HepG2 (cell line): ENCODE measurements around the gene PSD4. TPM values are rescaled to one million over a fixed set of nuclear protein-coding genes. Genes with fewer than 3 reads are reported as not detected.

Source experiments
- ATAC-seq: fragments of 200-7000 bp; cut with Tn5 transposase; 3 replicates; pipeline ENCODE4 v1.9.1; 2020; ENCODE audit warnings: mild to moderate bottlenecking, moderate library complexity
- BruUV-seq: library from RNA; stranded (reverse); fragments of 400-500 nt; replicated peaks from 2 replicates; lab custom pipeline; 2021; lab: Mats Ljungman, UMichigan
- CTCF ChIA-PET: fragments of 300-600 bp; formaldehyde crosslinking; extraction: SDS; loops from one replicate; lab custom pipeline; 2021; ENCODE audit warnings: low total read pairs, inconsistent platforms, low intra/inter-chr PET ratio; lab: Yijun Ruan, JAX
- POLR2A ChIA-PET: fragments of 350-600 bp; sonication (Branson Sonifier 250); formaldehyde crosslinking; loops from one replicate; lab custom pipeline; 2020; ENCODE audit warnings: antibody characterized with exemption, inconsistent platforms; lab: Yijun Ruan, JAX
- DNase-seq: peaks from one replicate; pipeline ENCODE4 v3.0.0-alpha.2; 2015; ENCODE audit warnings: low spot score
- FAIRE-seq: peaks from 3 replicates; lab custom pipeline; 2011; peaks lifted over from hg19 to GRCh38; lab: Jason Lieb, UNC
- H2AFZ ChIP-seq: one replicate; pipeline ENCODE4 v1.6.1; 2011; ENCODE audit warnings: low read length, inconsistent platforms
- H3K27ac ChIP-seq: fragments of 300-600 bp; 3 replicates; pipeline ENCODE4 v1.8.0; 2011; ENCODE audit warnings: mixed run types, mild to moderate bottlenecking, mixed read lengths, low read length, inconsistent platforms; ENCODE audit not compliant: insufficient read depth; ENCODE audit errors: extremely low read length
- H3K27me3 ChIP-seq, 2 experiments: fragments of 200-600 bp in 1 of 2; 2 replicates in 1 of 2; 3 replicates in 1 of 2; pipeline versions ENCODE4 v1.6.0 to v1.8.0; 2011; ENCODE audit warnings: low read length in 2 of 2, mild to moderate bottlenecking in 2 of 2, moderate library complexity in 2 of 2, inconsistent platforms in 1 of 2; ENCODE audit not compliant: insufficient read depth in 2 of 2, control insufficient read depth in 1 of 2
- H3K36me3 ChIP-seq, 2 experiments: fragments of 200-600 bp in 1 of 2; replicated peaks in 1 of 2; 2 replicates in 1 of 2; 3 replicates in 1 of 2; pipeline versions ENCODE4 v1.5.1 to v1.8.0; 2011; ENCODE audit warnings: low read length in 2 of 2, inconsistent platforms in 1 of 2; ENCODE audit not compliant: insufficient read depth in 2 of 2, control insufficient read depth in 1 of 2
- H3K4me1 ChIP-seq: 2 replicates; pipeline ENCODE4 v1.5.1; 2012; ENCODE audit warnings: low read length, inconsistent platforms; ENCODE audit not compliant: insufficient read depth
- H3K4me2 ChIP-seq: 2 replicates; pipeline ENCODE4 v1.6.0; 2011; ENCODE audit warnings: low read depth, low read length, inconsistent platforms
- H3K4me3 ChIP-seq, 3 experiments: fragments of 200-600 bp in 1 of 3; sonication (generic), shearing (Covaris generic) in 1 of 3; replicated peaks in 1 of 3; 2 replicates each; pipeline ENCODE4 v1.5.1; 2011 to 2016; ENCODE audit warnings: low read length in 3 of 3, inconsistent platforms in 2 of 3, low read depth in 2 of 3, mild to moderate bottlenecking in 2 of 3, control low read depth in 1 of 3, mixed read lengths in 1 of 3; ENCODE audit not compliant: insufficient read depth in 1 of 3
- H3K79me2 ChIP-seq: one replicate; pipeline ENCODE4 v1.6.1; 2011; ENCODE audit warnings: low read length, inconsistent platforms; ENCODE audit not compliant: insufficient read depth
- H3K9ac ChIP-seq: 2 replicates; pipeline ENCODE4 v1.6.0; 2011; ENCODE audit warnings: mild to moderate bottlenecking, low read depth, low read length, inconsistent platforms; ENCODE audit not compliant: insufficient read depth
- H3K9me3 ChIP-seq: 2 replicates; pipeline ENCODE4 v1.5.1; 2012; ENCODE audit warnings: mild to moderate bottlenecking, low read length
- H4K20me1 ChIP-seq: 2 replicates; pipeline ENCODE4 v1.6.0; 2011; ENCODE audit warnings: inconsistent platforms, mild to moderate bottlenecking, low read length, moderate library complexity; ENCODE audit not compliant: insufficient read depth
- ARNT2 ChIP-seq: sonication (generic); formaldehyde crosslinking; IDR thresholded peaks from 2 replicates; pipeline ENCODE4 v1.8.0; 2022; ENCODE audit warnings: mild to moderate bottlenecking, low read depth, missing genetic modification reagents, moderate library complexity
- EP300 ChIP-seq, 3 experiments: sonication (generic) in 1 of 3; formaldehyde crosslinking in 1 of 3; IDR thresholded peaks; 2 replicates each; pipeline versions ENCODE4 v1.5.1 to v1.6.1; 2011 to 2020; ENCODE audit warnings: low read depth in 2 of 3, low read length in 2 of 3, borderline replicate concordance in 1 of 3, improper control_type of control experiment in 1 of 3, mild to moderate bottlenecking in 1 of 3, missing genetic modification reagents in 1 of 3, moderate library complexity in 1 of 3
- GATA4 ChIP-seq: sonication (generic); IDR thresholded peaks from 2 replicates; pipeline ENCODE4 v1.6.1; 2016; ENCODE audit warnings: antibody characterized with exemption, low read depth, borderline replicate concordance
- GATAD1 ChIP-seq: IDR thresholded peaks from 2 replicates; pipeline ENCODE4 v1.6.1; 2016; ENCODE audit warnings: missing genetic modification reagents, missing compliant biosample characterization
- HOXA3 ChIP-seq: sonication (generic); formaldehyde crosslinking; IDR thresholded peaks from 2 replicates; pipeline ENCODE4 v1.5.0; 2020; ENCODE audit warnings: missing genetic modification reagents
- ISL2 ChIP-seq: sonication (generic); formaldehyde crosslinking; IDR thresholded peaks from 2 replicates; pipeline ENCODE4 v1.5.0; 2020; ENCODE audit warnings: missing genetic modification reagents
- KDM3A ChIP-seq: IDR thresholded peaks from 2 replicates; pipeline ENCODE4 v1.6.1; 2018; ENCODE audit warnings: low read depth, missing compliant biosample characterization
- MXI1 ChIP-seq: IDR thresholded peaks from 3 replicates; pipeline ENCODE4 v1.6.1; 2012; ENCODE audit warnings: low read depth, low read length, inconsistent platforms, borderline replicate concordance
- MYNN ChIP-seq: sonication (generic); formaldehyde crosslinking; IDR thresholded peaks from 2 replicates; pipeline ENCODE4 v1.4.0; 2020; ENCODE audit warnings: mild to moderate bottlenecking, low read depth, missing genetic modification reagents
- NAIF1 ChIP-seq: sonication (generic); formaldehyde crosslinking; IDR thresholded peaks from 2 replicates; pipeline ENCODE4 v1.5.0; 2020; ENCODE audit warnings: mild to moderate bottlenecking, missing genetic modification reagents, borderline replicate concordance
- PCBP2 ChIP-seq: fragments of 200-400 bp; formaldehyde crosslinking; optimal IDR thresholded peaks from 2 replicates; pipeline ENCODE3; 2018; ENCODE audit warnings: low read length, low read depth; ENCODE audit not compliant: poor library complexity, severe bottlenecking
- PITX1 ChIP-seq: sonication (generic); formaldehyde crosslinking; IDR thresholded peaks from 2 replicates; pipeline ENCODE4 v1.5.1; 2020; ENCODE audit warnings: mild to moderate bottlenecking, missing genetic modification reagents
- REL ChIP-seq: sonication (generic); formaldehyde crosslinking; conservative IDR thresholded peaks from 2 replicates; pipeline ENCODE4 v1.8.0; 2022; ENCODE audit warnings: mild to moderate bottlenecking, missing genetic modification reagents, moderate library complexity
- SPEN ChIP-seq: sonication (generic); formaldehyde crosslinking; IDR thresholded peaks from 2 replicates; pipeline ENCODE4 v1.5.1; 2020; ENCODE audit warnings: low read depth, mild to moderate bottlenecking, missing genetic modification reagents
- ZFP90 ChIP-seq: sonication (generic); formaldehyde crosslinking; IDR thresholded peaks from 2 replicates; pipeline ENCODE4 v1.8.0; 2022; ENCODE audit warnings: missing genetic modification reagents, mild to moderate bottlenecking, inconsistent platforms, borderline replicate concordance
- ZMYM3 ChIP-seq: sonication (generic); formaldehyde crosslinking; IDR thresholded peaks from 2 replicates; pipeline ENCODE4 v1.5.1; 2020; ENCODE audit warnings: mild to moderate bottlenecking, missing genetic modification reagents
- ZNF224 ChIP-seq: sonication (generic); formaldehyde crosslinking; IDR thresholded peaks from 2 replicates; pipeline ENCODE4 v1.5.0; 2020; ENCODE audit warnings: mild to moderate bottlenecking, missing genetic modification reagents
- ZNF558 ChIP-seq: sonication (generic); formaldehyde crosslinking; IDR thresholded peaks from 2 replicates; pipeline ENCODE4 v1.9.0; 2022; ENCODE audit warnings: mild to moderate bottlenecking, missing genetic modification reagents, borderline replicate concordance
- ZSCAN30 ChIP-seq: sonication (generic); formaldehyde crosslinking; IDR thresholded peaks from 2 replicates; pipeline ENCODE4 v1.5.0; 2020; ENCODE audit warnings: mild to moderate bottlenecking, missing genetic modification reagents
- WGBS: methylation state at CpG from one replicate; pipeline ENCODE4 v1.1.6; 2017; ENCODE audit warnings: low lambda C conversion rate; 5-methylcytosine and 5-hydroxymethylcytosine counted together
- in situ Hi-C: cut with HindIII; loops from 2 replicates; pipeline ENCODE4 v1.10.0; 2017; ENCODE audit warnings: low pct_unique_long_range_greater_than_20kb; ENCODE audit not compliant: extremely low pct_ligation_motif_present
- intact Hi-C: fragments of 100-400 bp; cut with micrococcal nuclease; formaldehyde crosslinking; loops from one replicate; pipeline ENCODE4 v1.10.0; 2022; ENCODE audit not compliant: unreplicated experiment
- polyA plus RNA-seq, 8 experiments: library from polyadenylated mRNA; depleted of rRNA in 3 of 8; stranded (reverse) in 7 of 8; unstranded in 1 of 8; fragments of >200 nt; fragmentation: Illumina TruSeq in 4 of 8; extraction: Trizol in 4 of 8; gene quantifications; 2 replicates each; pipeline versions ENCODE4 v1.2.1 to v1.2.3, GENCODE V29; 2011 to 2016; ENCODE audit warnings: low read depth in 4 of 8, missing spikeins in 1 of 8, mixed read lengths in 1 of 8; ENCODE audit not compliant: insufficient read depth in 1 of 8
- total RNA-seq, 5 experiments: library from RNA; depleted of rRNA; stranded (reverse); fragments of >200 nt; fragmentation: Illumina TruSeq; extraction: Trizol; gene quantifications; 2 replicates each; pipeline ENCODE4 v1.2.3, GENCODE V29; 2016; ENCODE audit warnings: low read depth in 1 of 5
- TF ChIP-seq, protein P1 (sequence below): IDR thresholded peaks from 2 replicates; pipeline ENCODE4 v1.6.1; 2012; ENCODE audit warnings: inconsistent platforms
- TF ChIP-seq, protein P2 (sequence below): sonication (generic); formaldehyde crosslinking; IDR thresholded peaks from 2 replicates; pipeline ENCODE4 v1.4.0; 2020; ENCODE audit warnings: low read depth, mild to moderate bottlenecking, missing genetic modification reagents
- TF ChIP-seq, protein P3 (sequence below): sonication (generic); formaldehyde crosslinking; IDR thresholded peaks from 2 replicates; pipeline ENCODE4 v1.8.0; 2022; ENCODE audit warnings: missing genetic modification reagents, mild to moderate bottlenecking, moderate library complexity, borderline replicate concordance
- TF ChIP-seq, protein P4 (sequence below): sonication (generic); formaldehyde crosslinking; IDR thresholded peaks from 2 replicates; pipeline ENCODE4 v1.5.0; 2020; ENCODE audit warnings: missing genetic modification reagents

Gene PSD4
- total and polyA plus RNA-seq, 2 of the 13 experiments (the other 11 are each of a cell fraction or from before 2014, with no cell fraction given) = 5.8 to 9.4 TPM

DNA sequence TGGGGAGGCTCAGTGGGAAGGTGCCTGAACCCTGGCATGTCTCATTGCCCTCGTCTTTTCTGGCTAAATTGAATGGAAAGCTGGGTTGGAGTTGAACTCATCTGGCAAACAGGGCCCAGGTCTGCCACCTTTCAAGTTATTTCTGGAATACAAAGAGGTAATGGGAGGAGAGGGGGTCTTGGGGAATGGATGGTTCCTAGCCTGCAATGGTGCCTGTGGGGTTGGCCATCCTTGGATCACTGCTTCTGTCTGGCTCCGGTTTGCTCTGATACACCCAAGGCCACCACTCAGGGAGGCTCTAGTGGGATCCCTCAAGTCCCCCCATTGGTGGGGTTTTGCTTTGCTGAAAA, 45.3 kb downstream of the PSD4 start:
- WGBS = 32% methylated on average over 2 of the region's 2 CpGs
- H3K27me3 ChIP-seq = no peaks in the 10 kb centered on the region; a peak in 1 of 5 replicates
- peaks cover 88% of the 10 kb centered on the region for H3K4me1 ChIP-seq
- POLR2A ChIA-PET = interaction anchor here (1.2 to 3.7 kb wide), 9 partner anchors 12 to 93 kb away, joined by 4 to 24 read pairs (median 10); no protein-coding TSS in a partner anchor
- ATAC-seq (peak; percentile 18), FAIRE-seq (no peak), DNase-seq (no peak)
- H3K36me3 ChIP-seq = no peaks in the 10 kb centered on the region
- peak overlapping the region; percentile 52 to 70 (median 60) for H3K4me3 ChIP-seq
- no peaks in the 10 kb centered on the region for H3K9me3 ChIP-seq
- peak overlapping the region; percentile 97 for H3K4me2 ChIP-seq
- peak overlapping the region; percentile 97 for H3K27ac ChIP-seq
- TSS peak; percentile 69 for BruUV-seq
- no peaks in the 10 kb centered on the region for H4K20me1 ChIP-seq
- H3K79me2 ChIP-seq = no peaks in the 10 kb centered on the region
- H3K9ac ChIP-seq = peak overlapping the region; percentile 92
- no peak overlapping the region for H2AFZ ChIP-seq
- in situ Hi-C loops = no loop called here
- intact Hi-C loops = loop anchor here (2.0 to 5.0 kb wide), 3 partner anchors 14 to 63 kb away; no protein-coding TSS in a partner anchor
- CTCF ChIA-PET = no interaction called here
- TF ChIP-seq MXI1 (no peak), PITX1 (CRISPR knock-in tag) (no peak), ZFP90 (CRISPR knock-in tag) (no peak), ZNF558 (no peak), HOXA3 (CRISPR knock-in tag) (no peak), KDM3A (CRISPR knock-in tag) (no peak), GATAD1 (CRISPR knock-in tag) (no peak), NAIF1 (no peak), ARNT2 (CRISPR knock-in tag) (0 out of 2 replicates have a peak, but pooled peaks have one; percentile 21), ISL2 (CRISPR knock-in tag) (no peak), SPEN (CRISPR knock-in tag) (no peak), ZNF224 (CRISPR knock-in tag) (peak; percentile 26; the same call in 1 of the 2 replicates), PCBP2 (no peak), GATA4 (no peak), ZMYM3 (CRISPR knock-in tag) (no peak), ZSCAN30 (CRISPR knock-in tag) (no peak), REL (no peak), MYNN (CRISPR knock-in tag) (no peak), EP300 (IDR thresholded peaks at IDR 0.05; ENCODE audit: low read depth in 2 of 2, low read length in 2 of 2) (no peak), EP300 (CRISPR knock-in tag; IDR thresholded peaks at IDR 0.05; ENCODE audit: borderline replicate concordance) (no peak)
- TF ChIP-seq, protein P1, sequence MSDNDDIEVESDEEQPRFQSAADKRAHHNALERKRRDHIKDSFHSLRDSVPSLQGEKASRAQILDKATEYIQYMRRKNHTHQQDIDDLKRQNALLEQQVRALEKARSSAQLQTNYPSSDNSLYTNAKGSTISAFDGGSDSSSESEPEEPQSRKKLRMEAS = 0 out of 2 replicates have a peak, but pooled peaks have one; percentile 7
- TF ChIP-seq, protein P2, sequence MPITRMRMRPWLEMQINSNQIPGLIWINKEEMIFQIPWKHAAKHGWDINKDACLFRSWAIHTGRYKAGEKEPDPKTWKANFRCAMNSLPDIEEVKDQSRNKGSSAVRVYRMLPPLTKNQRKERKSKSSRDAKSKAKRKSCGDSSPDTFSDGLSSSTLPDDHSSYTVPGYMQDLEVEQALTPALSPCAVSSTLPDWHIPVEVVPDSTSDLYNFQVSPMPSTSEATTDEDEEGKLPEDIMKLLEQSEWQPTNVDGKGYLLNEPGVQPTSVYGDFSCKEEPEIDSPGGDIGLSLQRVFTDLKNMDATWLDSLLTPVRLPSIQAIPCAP = no peak
- TF ChIP-seq, protein P3, sequence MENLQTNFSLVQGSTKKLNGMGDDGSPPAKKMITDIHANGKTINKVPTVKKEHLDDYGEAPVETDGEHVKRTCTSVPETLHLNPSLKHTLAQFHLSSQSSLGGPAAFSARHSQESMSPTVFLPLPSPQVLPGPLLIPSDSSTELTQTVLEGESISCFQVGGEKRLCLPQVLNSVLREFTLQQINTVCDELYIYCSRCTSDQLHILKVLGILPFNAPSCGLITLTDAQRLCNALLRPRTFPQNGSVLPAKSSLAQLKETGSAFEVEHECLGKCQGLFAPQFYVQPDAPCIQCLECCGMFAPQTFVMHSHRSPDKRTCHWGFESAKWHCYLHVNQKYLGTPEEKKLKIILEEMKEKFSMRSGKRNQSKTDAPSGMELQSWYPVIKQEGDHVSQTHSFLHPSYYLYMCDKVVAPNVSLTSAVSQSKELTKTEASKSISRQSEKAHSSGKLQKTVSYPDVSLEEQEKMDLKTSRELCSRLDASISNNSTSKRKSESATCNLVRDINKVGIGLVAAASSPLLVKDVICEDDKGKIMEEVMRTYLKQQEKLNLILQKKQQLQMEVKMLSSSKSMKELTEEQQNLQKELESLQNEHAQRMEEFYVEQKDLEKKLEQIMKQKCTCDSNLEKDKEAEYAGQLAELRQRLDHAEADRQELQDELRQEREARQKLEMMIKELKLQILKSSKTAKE = no peak
- TF ChIP-seq, protein P4, sequence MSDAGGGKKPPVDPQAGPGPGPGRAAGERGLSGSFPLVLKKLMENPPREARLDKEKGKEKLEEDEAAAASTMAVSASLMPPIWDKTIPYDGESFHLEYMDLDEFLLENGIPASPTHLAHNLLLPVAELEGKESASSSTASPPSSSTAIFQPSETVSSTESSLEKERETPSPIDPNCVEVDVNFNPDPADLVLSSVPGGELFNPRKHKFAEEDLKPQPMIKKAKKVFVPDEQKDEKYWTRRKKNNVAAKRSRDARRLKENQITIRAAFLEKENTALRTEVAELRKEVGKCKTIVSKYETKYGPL (CRISPR knock-in tag) = no peak
